Hepatocyte (in vitro differentiated cells): ENCODE data around the gene SH3BGR. TPM values are rescaled to one million over a fixed set of nuclear protein-coding genes. Genes with fewer than 3 reads are reported as not detected.
"Not testable (repeated sequence)": the region's sequence is repeated elsewhere in the genome, so short reads cannot be mapped to it uniquely, and the experiment has no call there.

Experiments used
- DNase-seq: peaks from one replicate; pipeline ENCODE4 v3.0.0-alpha.2; 2016; ENCODE audit warnings: low spot score
- H2AFZ ChIP-seq: fragments of 200-600 bp; sonication (generic); 2 replicates; pipeline ENCODE4 v1.6.0; 2016; ENCODE audit warnings: antibody characterized with exemption, mild to moderate bottlenecking
- H3K27ac ChIP-seq: fragments of 200-600 bp; sonication (generic); 2 replicates; pipeline ENCODE4 v1.5.1; 2016; ENCODE audit warnings: mild to moderate bottlenecking
- H3K27me3 ChIP-seq: fragments of 200-600 bp; sonication (generic); 2 replicates; pipeline ENCODE4 v1.6.1; 2016
- H3K36me3 ChIP-seq: fragments of 200-600 bp; sonication (generic); replicated peaks from 2 replicates; pipeline ENCODE4 v1.5.1; 2016; ENCODE audit warnings: low read depth; ENCODE audit not compliant: insufficient read depth
- H3K4me1 ChIP-seq: fragments of 200-600 bp; sonication (generic); 2 replicates; pipeline ENCODE4 v1.5.1; 2016; ENCODE audit warnings: mild to moderate bottlenecking, moderate library complexity; ENCODE audit not compliant: insufficient read depth
- H3K4me2 ChIP-seq: fragments of 200-600 bp; sonication (generic); 2 replicates; pipeline ENCODE4 v1.6.0; 2016
- H3K4me3 ChIP-seq: fragments of 200-600 bp; sonication (generic); 2 replicates; pipeline ENCODE4 v1.5.1; 2016; ENCODE audit warnings: mild to moderate bottlenecking
- H3K79me2 ChIP-seq: fragments of 200-600 bp; sonication (generic); 2 replicates; pipeline ENCODE4 v1.6.0; 2017; ENCODE audit warnings: mild to moderate bottlenecking
- H3K9me2 ChIP-seq: fragments of 200-600 bp; sonication (generic); replicated peaks from 2 replicates; pipeline ENCODE4 v1.6.0; 2017; ENCODE audit warnings: mild to moderate bottlenecking; ENCODE audit not compliant: insufficient read depth
- H3K9me3 ChIP-seq: fragments of 200-600 bp; sonication (generic); 2 replicates; pipeline ENCODE4 v1.5.1; 2016; ENCODE audit warnings: low read depth, mild to moderate bottlenecking
- H4K20me1 ChIP-seq: fragments of 200-600 bp; sonication (generic); 2 replicates; pipeline ENCODE4 v1.6.0; 2016; ENCODE audit warnings: mild to moderate bottlenecking; ENCODE audit not compliant: insufficient read depth, poor library complexity, severe bottlenecking
- EZH2 ChIP-seq: fragments of 200-600 bp; sonication (generic); IDR thresholded peaks from 2 replicates; pipeline ENCODE4 v1.6.1; 2016; ENCODE audit warnings: antibody characterized with exemption, mild to moderate bottlenecking, borderline replicate concordance
- EZH2phosphoT487 ChIP-seq: fragments of 200-600 bp; sonication (generic); IDR thresholded peaks from one replicate; pipeline ENCODE4 v1.6.1; 2018; ENCODE audit warnings: antibody characterized with exemption, mild to moderate bottlenecking, low read depth, moderate library complexity; ENCODE audit not compliant: unreplicated experiment, severe bottlenecking
- WGBS: methylation state at CpG from one replicate; pipeline ENCODE4 v1.1.6; 2016; ENCODE audit warnings: low lambda C conversion rate; ENCODE audit errors: missing lambda C conversion rate; 5-methylcytosine and 5-hydroxymethylcytosine counted together
- polyA plus RNA-seq: library from polyadenylated mRNA; unstranded; fragments of >200 nt; fragmentation: Nextera tagmentation; extraction: Ambion mirVana; gene quantifications from 2 replicates; pipeline ENCODE4 v1.2.1, GENCODE V29; 2016
- total RNA-seq: library from RNA; depleted of rRNA; stranded (reverse); fragments of >200 nt; gene quantifications from 2 replicates; pipeline ENCODE4 v1.2.3, GENCODE V29; 2014
- TF ChIP-seq, protein P1 (sequence below): fragments of 200-600 bp; sonication (generic); IDR thresholded peaks from 2 replicates; pipeline ENCODE4 v1.5.1; 2016; ENCODE audit warnings: antibody characterized with exemption, mild to moderate bottlenecking; ENCODE audit not compliant: poor library complexity

The SH3BGR gene
- total RNA-seq (1.8 and 7.7 TPM in 2 replicates), polyA plus RNA-seq (2.5 and 2.8 TPM in 2 replicates)

DNA sequence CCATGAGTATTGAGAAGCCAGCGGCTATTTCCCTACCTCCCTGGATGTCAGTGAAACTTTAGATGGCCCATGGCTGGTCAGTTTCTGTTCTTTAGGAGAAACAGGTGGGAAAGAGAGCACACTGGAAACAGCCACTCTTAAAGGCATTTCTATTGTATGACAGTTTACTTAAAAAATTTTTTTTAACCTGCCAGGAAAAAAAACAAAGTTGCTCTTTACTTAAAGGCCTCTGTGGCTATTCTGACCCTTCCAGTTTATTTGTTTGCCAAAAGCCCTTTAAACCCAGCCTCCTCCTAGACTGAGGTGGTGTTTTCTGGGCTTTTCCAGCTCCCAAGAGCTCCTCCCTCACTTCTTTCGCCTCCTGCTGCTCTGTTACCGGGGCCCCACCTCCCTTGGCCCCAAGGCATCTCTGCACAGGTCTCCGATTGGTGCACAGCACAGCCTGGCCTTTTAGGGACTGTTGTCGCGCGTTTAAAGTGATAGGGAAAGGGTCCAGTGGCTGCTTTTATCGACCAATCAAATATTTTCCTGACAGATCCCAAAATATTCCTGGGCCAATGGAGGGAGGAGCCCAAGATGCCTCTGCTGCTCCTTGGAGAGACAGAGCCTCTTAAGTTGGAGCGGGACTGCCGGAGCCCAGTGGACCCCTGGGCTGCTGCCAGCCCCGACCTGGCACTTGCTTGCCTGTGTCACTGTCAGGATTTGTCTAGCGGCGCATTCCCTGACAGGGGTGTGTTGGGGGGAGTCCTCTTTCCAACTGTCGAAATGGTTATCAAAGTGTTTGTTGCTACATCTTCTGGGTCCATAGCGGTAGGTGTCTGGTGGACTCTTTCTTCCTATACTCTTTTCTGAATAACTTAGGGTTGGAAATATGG lies at the start of gene SH3BGR:
TSS of gene SH3BGR (plus strand) at position 639 of the 875 bp plus-strand sequence. CDS start at position 766, 127 bp downstream.
- H3K4me3 ChIP-seq = no peak within 1 kb of the TSS
- no peaks in the 10 kb centered on the region for H3K4me1 ChIP-seq
- TF ChIP-seq EZH2 = no peak
- H3K79me2 ChIP-seq = no peaks in the 10 kb centered on the region
- no peak within 1 kb of the TSS for H2AFZ ChIP-seq
- WGBS = 63% methylated on average over 15 of the region's 15 CpGs
- no peaks in the 10 kb centered on the region for H3K9me3 ChIP-seq
- DNase-seq = no peak
- H3K27ac ChIP-seq = no peak within 1 kb of the TSS
- no peak within 1 kb of the TSS for H3K4me2 ChIP-seq
- H3K36me3 ChIP-seq = no peaks in the 10 kb centered on the region
- H4K20me1 ChIP-seq = no peaks in the 10 kb centered on the region
- H3K9me2 ChIP-seq = no peaks in the 10 kb centered on the region
- no peaks in the 10 kb centered on the region for H3K27me3 ChIP-seq

DNA sequence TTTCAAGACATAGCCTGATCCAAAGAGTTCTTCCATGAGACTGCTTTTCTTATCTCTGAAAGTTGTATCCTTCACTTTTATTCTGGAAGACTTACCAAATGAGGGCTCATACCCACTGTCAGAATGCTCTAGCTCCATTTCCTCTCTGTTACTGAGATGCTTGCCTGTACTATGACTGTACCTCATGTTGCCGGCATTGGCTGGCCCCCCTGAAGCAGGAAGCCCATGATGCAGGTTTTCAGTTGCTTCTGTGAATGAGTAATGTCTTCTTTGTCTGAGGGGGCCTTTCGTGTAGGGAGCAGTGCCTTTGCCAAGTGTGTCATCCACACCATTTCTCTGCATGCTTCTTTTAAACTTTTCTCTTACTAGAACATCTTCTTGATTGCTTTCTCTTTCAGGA lies 45.7 kb upstream of the SH3BGR start:
- WGBS = 91% methylated on average over 2 of the region's 2 CpGs
- Histone ChIP-seq H2AFZ (no peak overlapping the region), H4K20me1 (no peaks in the 10 kb centered on the region), H3K4me2 (no peak overlapping the region), H3K9me3 (no peaks in the 10 kb centered on the region), H3K4me3 (no peak overlapping the region), H3K4me1 (no peaks in the 10 kb centered on the region), H3K27me3 (no peaks in the 10 kb centered on the region), H3K36me3 (no peaks in the 10 kb centered on the region), H3K79me2 (no peaks in the 10 kb centered on the region), H3K9me2 (no peaks in the 10 kb centered on the region), H3K27ac (no peak overlapping the region)
- no peak for DNase-seq
- TF ChIP-seq EZH2phosphoT487 = no peak
- no peak for TF ChIP-seq EZH2
- TF ChIP-seq, protein P1, sequence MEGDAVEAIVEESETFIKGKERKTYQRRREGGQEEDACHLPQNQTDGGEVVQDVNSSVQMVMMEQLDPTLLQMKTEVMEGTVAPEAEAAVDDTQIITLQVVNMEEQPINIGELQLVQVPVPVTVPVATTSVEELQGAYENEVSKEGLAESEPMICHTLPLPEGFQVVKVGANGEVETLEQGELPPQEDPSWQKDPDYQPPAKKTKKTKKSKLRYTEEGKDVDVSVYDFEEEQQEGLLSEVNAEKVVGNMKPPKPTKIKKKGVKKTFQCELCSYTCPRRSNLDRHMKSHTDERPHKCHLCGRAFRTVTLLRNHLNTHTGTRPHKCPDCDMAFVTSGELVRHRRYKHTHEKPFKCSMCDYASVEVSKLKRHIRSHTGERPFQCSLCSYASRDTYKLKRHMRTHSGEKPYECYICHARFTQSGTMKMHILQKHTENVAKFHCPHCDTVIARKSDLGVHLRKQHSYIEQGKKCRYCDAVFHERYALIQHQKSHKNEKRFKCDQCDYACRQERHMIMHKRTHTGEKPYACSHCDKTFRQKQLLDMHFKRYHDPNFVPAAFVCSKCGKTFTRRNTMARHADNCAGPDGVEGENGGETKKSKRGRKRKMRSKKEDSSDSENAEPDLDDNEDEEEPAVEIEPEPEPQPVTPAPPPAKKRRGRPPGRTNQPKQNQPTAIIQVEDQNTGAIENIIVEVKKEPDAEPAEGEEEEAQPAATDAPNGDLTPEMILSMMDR = no peak

DNA sequence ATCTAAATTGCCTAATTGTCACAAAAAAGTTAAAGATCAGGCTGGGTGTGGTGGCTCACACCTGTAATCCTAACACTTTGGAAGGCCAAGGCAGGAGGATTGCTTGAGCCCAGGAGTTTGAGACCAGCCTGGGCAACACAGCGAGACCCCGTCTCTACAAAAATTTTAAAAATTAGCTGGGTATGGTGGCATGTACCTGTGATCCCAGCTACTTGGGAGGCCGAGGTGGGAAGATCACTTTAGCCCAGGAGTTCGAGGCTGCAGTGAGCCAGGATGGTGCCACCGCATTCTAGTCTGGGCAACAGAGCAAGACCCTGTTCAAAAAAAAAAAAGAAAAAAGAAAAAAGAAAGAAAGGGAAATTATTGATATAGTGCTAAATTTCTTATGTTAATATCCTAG lies 32.6 kb upstream of the SH3BGR start:
- not testable (repeated sequence) for H3K27me3 ChIP-seq, H4K20me1 ChIP-seq, H3K27ac ChIP-seq, H3K4me2 ChIP-seq, H3K9me3 ChIP-seq, H3K4me3 ChIP-seq, H3K36me3 ChIP-seq, H3K79me2 ChIP-seq, H2AFZ ChIP-seq, H3K9me2 ChIP-seq, DNase-seq, H3K4me1 ChIP-seq
- WGBS = 94% methylated on average over 5 of the region's 5 CpGs

DNA sequence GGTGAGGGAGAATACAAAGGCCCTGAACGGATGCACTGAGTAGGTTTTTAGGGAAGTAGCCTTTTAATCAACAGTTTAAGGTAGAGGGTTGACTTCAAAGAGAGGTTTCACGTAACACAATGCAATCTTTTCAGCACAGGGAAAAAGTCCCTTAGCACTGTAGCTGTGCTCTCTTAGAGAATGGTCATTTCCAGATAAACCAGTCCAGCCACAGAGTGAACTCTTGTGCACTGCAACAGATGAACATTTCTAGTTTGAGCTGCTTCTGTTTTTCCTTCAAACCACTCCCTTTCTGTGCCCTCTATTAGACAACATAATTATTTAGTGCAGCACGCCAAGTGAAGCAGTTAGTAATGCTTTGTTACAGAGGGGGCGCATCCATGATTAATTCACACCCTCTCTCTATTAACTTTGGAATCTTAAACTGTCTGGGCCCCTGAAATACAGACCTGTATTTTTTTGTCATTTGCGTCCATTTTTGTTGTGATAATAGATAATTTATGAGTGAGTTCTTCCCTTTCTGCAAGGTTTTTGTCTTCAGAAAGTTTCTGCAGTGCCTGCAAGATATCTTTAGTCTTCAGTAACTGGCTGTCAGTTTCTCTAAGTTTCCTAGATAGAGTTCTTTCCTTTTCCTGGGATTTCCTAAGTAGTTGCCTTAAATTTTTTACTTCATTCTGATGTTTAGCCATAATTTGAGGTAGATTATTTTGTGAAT lies 29.1 kb upstream of the SH3BGR start:
- no peaks in the 10 kb centered on the region for H3K79me2 ChIP-seq
- TF ChIP-seq, protein P1 = no peak
- TF ChIP-seq EZH2phosphoT487 = no peak
- no peak for TF ChIP-seq EZH2
- H2AFZ ChIP-seq = no peak overlapping the region
- H3K27ac ChIP-seq = no peak overlapping the region
- no peak overlapping the region for H3K4me3 ChIP-seq
- H3K4me1 ChIP-seq = no peaks in the 10 kb centered on the region
- no peaks in the 10 kb centered on the region for H3K9me3 ChIP-seq
- H3K27me3 ChIP-seq = no peaks in the 10 kb centered on the region
- 64% methylated on average over 5 of the region's 5 CpGs for WGBS
- H3K9me2 ChIP-seq = no peaks in the 10 kb centered on the region
- no peak for DNase-seq
- H4K20me1 ChIP-seq = no peaks in the 10 kb centered on the region
- no peaks in the 10 kb centered on the region for H3K36me3 ChIP-seq
- H3K4me2 ChIP-seq = no peak overlapping the region
